ENCODE results near the gene KRT7. TPM values are rescaled to one million over a fixed set of nuclear protein-coding genes. Genes with fewer than 3 reads are reported as not detected.

Gene KRT7
- polyA plus RNA-seq (2012; ENCODE audit: missing spikeins), result 10.7 TPM

DNA sequence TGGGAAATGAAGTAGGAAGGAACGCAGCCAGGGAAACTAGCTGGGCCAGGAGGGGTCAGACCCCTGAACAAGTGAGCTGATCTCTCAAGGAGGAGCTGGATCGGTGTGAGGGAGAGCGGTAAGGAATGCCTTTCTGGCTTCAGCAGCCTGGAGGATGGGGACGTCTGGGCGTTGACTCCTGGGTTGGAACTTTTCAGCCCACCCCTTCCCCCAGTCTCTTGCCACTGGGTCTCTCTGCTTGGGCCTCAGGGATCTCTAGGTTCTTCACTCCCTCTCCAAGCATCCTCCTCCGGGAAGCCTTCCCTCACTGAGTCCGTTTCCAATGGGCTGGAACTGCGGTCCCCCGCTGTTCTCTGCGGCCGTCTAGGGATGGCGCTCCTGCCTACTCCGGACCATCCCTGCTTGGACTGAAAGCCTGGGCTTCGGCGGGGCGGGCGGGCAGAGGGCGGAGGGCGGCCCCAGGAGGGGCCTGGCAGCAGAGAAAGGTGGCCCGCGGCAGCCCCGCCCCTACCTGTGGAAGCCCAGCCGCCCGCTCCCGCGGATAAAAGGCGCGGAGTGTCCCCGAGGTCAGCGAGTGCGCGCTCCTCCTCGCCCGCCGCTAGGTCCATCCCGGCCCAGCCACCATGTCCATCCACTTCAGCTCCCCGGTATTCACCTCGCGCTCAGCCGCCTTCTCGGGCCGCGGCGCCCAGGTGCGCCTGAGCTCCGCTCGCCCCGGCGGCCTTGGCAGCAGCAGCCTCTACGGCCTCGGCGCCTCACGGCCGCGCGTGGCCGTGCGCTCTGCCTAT, at the start of gene KRT7:
KRT7 (plus strand) TSS at position 570 of the 788 bp plus-strand sequence; CDS start at position 624, 54 bp downstream.
- TF ChIP-seq POLR2A (IDR thresholded peaks at IDR 0.05; ENCODE audit: low read depth, low read length) (no peak), TAF1 (IDR thresholded peaks at IDR 0.05; ENCODE audit: borderline replicate concordance, low read depth, low read length) (no peak), POLR2AphosphoS5 (IDR thresholded peaks at IDR 0.05; ENCODE audit: low read depth, low read length) (no peak)
- DNase-seq (ENCODE audit: insufficient read length), result no peak
- FAIRE-seq, result no peak

DNA sequence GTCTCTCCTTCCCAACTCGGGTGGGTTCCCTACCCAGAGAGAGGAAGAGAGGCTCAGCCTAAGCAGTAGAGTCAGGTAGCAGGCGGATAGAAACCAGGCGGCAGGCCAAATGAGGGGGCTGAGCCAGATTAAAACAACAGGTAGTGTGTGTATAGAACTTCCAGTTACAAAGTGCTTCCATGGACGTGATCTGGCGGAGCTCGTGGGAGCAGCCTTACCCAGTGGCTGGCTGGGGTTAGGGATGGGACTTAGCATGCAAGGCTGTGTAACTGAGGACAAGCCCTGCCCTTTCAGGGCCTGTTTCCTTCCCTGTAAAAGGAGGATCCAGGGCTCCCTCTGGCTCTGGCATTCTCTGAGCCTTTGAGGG, 49.5 kb upstream of the KRT7 start:
- DNase-seq (ENCODE audit: insufficient read length) (no peak), FAIRE-seq (no peak)
- no peak for TF ChIP-seq POLR2A (IDR thresholded peaks at IDR 0.05; ENCODE audit: low read depth, low read length)
- TF ChIP-seq TAF1 (IDR thresholded peaks at IDR 0.05; ENCODE audit: borderline replicate concordance, low read depth, low read length), result no peak
- TF ChIP-seq POLR2AphosphoS5 (IDR thresholded peaks at IDR 0.05; ENCODE audit: low read depth, low read length), result no peak

DNA sequence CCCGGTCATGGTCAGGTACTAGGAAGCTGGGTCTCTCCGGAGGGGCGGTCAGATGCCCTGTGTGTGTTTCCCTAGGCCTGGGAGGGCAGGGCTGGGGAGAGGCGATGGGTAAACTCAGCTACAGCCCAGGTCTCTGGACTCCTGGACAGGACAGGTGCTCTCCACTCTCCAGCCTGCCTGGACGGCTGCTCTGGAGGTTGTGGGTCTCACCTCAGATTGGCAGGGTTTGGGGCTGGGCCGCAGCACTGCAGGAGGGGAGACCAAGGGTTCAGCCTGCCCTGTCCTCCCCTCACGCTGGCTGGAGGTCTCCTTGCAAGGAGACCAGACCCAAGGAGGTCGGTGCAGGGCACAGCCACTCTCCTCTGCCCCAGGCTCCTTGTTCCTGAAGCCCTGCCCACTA, 49.1 kb upstream of the KRT7 start:
- no peak for DNase-seq (ENCODE audit: insufficient read length)
- TF ChIP-seq POLR2AphosphoS5 (IDR thresholded peaks at IDR 0.05; ENCODE audit: low read depth, low read length) (no peak), TAF1 (IDR thresholded peaks at IDR 0.05; ENCODE audit: borderline replicate concordance, low read depth, low read length) (no peak), POLR2A (IDR thresholded peaks at IDR 0.05; ENCODE audit: low read depth, low read length) (no peak)
- no peak for FAIRE-seq

DNA sequence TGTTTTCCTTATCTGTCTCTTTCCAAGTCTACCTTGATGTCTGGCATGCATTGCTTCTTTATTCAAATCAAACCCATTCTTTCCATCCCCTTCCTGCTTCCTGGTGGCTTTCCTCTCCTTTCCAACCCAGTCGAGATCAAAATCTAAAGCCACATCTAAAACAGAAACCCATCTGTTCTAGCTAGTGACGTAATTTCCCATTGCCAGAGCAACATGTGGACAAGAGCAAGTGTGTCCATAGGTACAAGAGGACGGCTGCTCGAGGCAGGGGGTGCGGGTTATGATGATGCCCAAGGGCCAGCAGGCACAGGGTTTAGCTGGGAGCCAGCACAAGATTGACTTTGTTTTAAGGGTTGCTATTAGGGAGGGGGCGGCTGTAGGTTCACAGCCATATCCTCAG, 48.2 kb upstream of the KRT7 start:
- TF ChIP-seq POLR2AphosphoS5 (IDR thresholded peaks at IDR 0.05; ENCODE audit: low read depth, low read length), result no peak
- TF ChIP-seq TAF1 (IDR thresholded peaks at IDR 0.05; ENCODE audit: borderline replicate concordance, low read depth, low read length), result no peak
- TF ChIP-seq POLR2A (IDR thresholded peaks at IDR 0.05; ENCODE audit: low read depth, low read length), result no peak
- DNase-seq (ENCODE audit: insufficient read length), result no peak
- no peak for FAIRE-seq

DNA sequence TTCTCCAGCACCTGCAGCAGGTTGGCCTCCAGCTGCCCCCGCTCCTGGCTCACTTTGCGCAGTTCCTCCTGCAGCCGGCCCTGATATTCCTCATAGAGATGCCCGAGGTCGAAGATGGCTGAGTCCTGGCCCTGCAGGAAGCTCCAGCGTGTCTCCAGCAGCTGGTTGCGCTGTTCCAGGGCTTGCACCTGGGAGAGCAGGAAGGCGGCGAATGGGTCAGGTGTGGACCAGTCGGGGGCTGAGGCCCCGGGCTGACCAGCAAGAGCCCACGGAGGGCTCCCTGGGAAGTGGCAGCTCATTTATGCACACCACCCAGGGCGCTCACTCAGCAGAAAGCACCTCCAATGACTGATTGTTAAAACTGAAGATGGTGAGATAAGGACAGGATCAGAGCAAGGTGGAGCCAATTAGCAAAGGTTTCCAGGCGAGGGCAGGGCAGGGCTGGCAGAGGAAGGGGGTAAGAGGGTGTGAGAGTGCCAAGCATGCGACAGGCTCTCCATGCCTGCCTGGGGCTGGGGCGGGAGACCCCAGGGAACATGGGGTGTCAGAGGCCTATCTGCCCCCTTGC, 47.6 kb upstream of the KRT7 start:
- FAIRE-seq, result no peak
- TF ChIP-seq TAF1 (IDR thresholded peaks at IDR 0.05; ENCODE audit: borderline replicate concordance, low read depth, low read length) (no peak), POLR2AphosphoS5 (IDR thresholded peaks at IDR 0.05; ENCODE audit: low read depth, low read length) (no peak), POLR2A (IDR thresholded peaks at IDR 0.05; ENCODE audit: low read depth, low read length) (no peak)
- DNase-seq (ENCODE audit: insufficient read length), result no peak

DNA sequence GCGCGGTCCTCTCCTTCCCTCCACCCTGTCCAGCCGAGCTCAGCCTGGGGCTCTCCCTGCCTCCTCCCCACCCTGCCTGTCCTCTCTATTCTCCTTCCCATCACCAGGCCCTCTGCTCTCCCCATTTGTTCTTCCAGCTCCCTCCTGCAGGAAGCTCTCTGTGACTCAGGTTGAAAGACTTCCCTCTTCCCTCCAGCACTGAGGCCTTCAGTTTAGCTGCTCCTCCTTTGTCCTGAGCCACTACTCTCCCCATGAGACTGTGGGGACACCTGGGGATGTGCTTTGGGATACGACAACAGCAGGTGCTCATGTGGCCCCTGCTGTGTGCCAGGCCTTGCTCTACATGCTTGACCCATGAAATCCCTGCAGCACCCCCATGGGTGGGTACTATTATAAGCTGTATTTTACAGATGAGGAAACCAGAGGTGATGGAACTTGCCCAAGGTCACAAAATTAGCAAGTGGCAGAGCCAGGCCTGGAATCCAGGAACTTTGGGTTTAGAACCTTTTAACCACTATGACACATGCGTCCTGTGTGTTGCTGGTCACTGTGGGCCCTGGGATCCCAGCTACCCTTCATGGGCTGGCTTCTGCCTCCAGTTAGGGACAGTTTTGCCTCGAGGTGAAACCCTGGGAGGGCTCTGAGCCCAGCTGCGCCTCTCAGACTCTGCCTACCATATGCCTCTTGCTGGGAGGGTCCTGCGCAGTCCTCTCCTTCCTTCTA, 46.8 kb upstream of the KRT7 start:
- DNase-seq (ENCODE audit: insufficient read length), result no peak
- TF ChIP-seq POLR2AphosphoS5 (IDR thresholded peaks at IDR 0.05; ENCODE audit: low read depth, low read length), result no peak
- TF ChIP-seq TAF1 (IDR thresholded peaks at IDR 0.05; ENCODE audit: borderline replicate concordance, low read depth, low read length), result no peak
- no peak for FAIRE-seq

DNA sequence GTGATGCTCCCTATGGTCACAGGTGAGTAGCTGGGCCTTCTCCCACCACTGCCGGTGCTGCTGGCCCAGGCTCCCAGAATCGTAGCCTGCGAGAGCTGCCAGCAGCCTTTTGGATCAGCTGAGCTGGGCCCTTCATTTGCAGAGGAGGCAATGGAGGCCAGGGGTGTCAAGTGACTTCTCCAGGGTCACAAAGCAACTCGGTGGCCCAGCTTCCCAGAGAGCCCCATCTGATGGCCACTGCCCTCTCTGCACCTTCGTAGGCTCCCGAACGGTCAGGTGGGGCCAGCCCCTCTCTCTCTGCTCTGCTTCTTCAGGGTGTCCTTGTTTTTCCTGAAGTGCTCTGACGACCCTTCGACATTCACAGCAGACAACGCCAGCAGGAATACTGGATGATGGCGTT, 45.8 kb upstream of the KRT7 start:
- DNase-seq (ENCODE audit: insufficient read length) (no peak), FAIRE-seq (no peak)

DNA sequence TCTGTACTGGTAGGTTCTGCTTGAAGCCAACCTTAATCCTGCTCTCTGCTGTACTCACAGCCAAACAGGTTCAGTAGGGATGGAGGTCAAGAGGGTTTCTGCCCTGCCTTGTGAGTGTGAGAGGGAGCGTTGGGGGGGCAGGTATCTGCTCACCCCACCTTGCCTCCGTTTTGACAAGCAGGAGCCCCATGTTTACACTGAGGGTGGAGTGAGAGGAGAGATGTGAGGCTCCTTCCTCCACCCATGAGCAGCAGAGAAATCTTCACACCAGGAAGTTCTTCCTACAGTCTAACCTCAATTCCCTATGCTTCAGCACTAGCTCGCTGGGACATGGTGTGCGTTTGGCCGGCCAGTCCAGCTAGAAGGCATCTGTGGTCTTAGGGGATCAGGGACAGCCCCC, 45.4 kb upstream of the KRT7 start:
- TF ChIP-seq POLR2A (IDR thresholded peaks at IDR 0.05; ENCODE audit: low read depth, low read length), result no peak
- TF ChIP-seq TAF1 (IDR thresholded peaks at IDR 0.05; ENCODE audit: borderline replicate concordance, low read depth, low read length), result no peak
- no peak for TF ChIP-seq POLR2AphosphoS5 (IDR thresholded peaks at IDR 0.05; ENCODE audit: low read depth, low read length)
- FAIRE-seq, result no peak

More for the DNA sequence above, 45.8 kb upstream of the KRT7 start:
- TF ChIP-seq TAF1 (IDR thresholded peaks at IDR 0.05; ENCODE audit: borderline replicate concordance, low read depth, low read length) (no peak), POLR2A (IDR thresholded peaks at IDR 0.05; ENCODE audit: low read depth, low read length) (no peak), POLR2AphosphoS5 (IDR thresholded peaks at IDR 0.05; ENCODE audit: low read depth, low read length) (no peak)

DNA sequence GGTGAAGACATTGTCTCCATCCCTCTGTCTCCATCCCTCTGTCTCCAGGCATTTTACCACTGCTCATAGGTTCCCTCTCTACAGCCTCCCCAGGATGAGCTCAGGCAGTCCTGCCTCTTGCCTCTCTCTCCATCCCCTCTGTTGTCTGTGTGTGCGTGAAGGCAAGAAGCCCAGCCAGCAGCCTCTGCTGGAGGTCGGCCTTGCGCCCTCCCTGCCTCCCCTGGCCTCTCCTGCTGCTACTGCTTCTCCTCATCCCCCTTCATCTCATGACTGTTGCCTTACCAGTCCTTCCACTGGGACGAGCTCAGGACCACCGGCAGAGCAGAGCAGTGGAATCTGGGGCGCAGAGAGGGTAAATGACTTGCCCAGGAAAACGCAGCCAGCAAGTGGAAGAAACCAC, 44.4 kb upstream of the KRT7 start:
- no peak for TF ChIP-seq TAF1 (IDR thresholded peaks at IDR 0.05; ENCODE audit: borderline replicate concordance, low read depth, low read length)
- no peak for TF ChIP-seq POLR2AphosphoS5 (IDR thresholded peaks at IDR 0.05; ENCODE audit: low read depth, low read length)
- TF ChIP-seq POLR2A (IDR thresholded peaks at IDR 0.05; ENCODE audit: low read depth, low read length), result no peak
- FAIRE-seq (no peak), DNase-seq (ENCODE audit: insufficient read length) (no peak)

More for the DNA sequence above, 45.4 kb upstream of the KRT7 start:
- no peak for DNase-seq (ENCODE audit: insufficient read length)

DNA sequence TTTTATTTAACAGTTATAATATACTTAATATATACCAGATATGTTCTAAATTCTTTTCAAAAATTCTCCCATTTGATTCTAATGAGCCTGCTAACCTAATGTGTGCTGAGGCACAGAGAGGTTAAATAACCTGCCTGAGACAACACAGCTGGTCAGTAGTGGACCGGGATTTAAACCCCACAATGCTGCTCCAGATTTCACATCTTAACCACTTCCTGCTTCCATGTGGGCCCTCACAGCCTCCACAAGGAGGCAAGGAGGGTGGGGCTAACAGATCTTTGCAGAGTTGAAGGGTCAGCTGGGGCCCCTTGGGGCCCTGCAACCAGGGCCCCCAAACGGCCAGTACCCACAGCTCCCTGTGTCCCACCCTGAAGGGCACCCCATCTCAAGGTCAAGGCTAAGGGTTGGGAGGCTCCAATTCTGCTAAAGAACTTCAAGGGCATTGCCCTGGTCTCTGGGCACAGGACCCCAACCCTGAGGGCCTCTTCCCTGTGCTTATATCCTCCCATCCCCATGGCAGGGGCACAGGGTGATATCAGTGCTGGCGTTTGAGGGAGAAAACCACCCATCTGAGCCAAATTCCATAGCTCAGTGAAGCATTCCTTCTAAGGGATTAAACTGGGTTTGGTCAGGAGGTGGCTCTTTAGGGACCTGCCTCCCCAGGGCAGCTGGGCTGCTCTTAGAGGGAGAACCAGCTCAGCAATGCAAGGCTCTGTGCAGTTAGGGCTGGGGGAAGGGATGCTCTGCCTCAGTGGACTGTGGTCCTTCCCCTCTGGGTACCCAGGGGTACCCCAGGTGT, 43.5 kb upstream of the KRT7 start:
- FAIRE-seq, result no peak
- no peak for DNase-seq (ENCODE audit: insufficient read length)
- TF ChIP-seq TAF1 (IDR thresholded peaks at IDR 0.05; ENCODE audit: borderline replicate concordance, low read depth, low read length) (no peak), POLR2A (IDR thresholded peaks at IDR 0.05; ENCODE audit: low read depth, low read length) (no peak), POLR2AphosphoS5 (IDR thresholded peaks at IDR 0.05; ENCODE audit: low read depth, low read length) (no peak)

All from GM12892 (cell line).